ENCODE measurements around the gene RAD17. TPM values are rescaled to one million over a fixed set of nuclear protein-coding genes. Genes with fewer than 3 reads are reported as not detected.
A peak's percentile ranks its signal among the peaks of the same experiment; 100 is the strongest.
"Not testable (repeated sequence)": the region's sequence is repeated elsewhere in the genome, so short reads cannot be mapped to it uniquely, and the experiment has no call there.

Gene RAD17
- total and polyA plus RNA-seq, 5 donors from 2014 or later: 16.5 to 23.3 (median 19.5) TPM

DNA sequence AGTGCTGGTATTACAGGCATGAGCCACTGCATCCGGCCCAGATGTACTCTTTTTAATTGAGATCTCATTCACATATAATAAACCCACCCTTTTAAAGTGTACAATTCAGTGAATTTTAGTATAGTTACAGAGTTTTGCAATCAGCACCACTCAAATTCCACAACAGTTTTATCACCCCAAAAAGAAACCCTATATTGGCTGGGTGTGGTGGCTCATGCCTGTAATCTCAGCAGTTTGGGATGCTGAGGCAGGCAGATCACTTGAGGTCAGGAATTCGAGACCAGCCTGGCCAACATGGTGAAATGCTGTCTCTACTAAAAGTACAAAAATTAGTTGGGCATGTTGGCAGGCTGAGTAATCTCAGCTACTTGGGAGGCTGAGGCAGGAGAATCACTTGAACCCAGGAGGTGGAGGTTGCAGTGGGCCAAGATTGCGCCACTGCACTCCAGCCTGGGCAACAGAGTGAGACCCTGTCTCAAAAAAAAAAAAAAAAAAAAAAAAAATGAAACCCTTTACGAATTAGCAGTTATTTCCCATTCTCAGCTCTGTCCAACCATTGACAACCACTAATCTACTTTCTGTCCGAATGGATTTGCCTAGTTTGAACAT lies 65.8 kb downstream of the RAD17 start:
- not testable (repeated sequence) for H3K9me3 Mint-ChIP-seq; H3K4me3 Mint-ChIP-seq; H3K4me3 ChIP-seq (ENCODE audit: low read depth, low read length)

DNA sequence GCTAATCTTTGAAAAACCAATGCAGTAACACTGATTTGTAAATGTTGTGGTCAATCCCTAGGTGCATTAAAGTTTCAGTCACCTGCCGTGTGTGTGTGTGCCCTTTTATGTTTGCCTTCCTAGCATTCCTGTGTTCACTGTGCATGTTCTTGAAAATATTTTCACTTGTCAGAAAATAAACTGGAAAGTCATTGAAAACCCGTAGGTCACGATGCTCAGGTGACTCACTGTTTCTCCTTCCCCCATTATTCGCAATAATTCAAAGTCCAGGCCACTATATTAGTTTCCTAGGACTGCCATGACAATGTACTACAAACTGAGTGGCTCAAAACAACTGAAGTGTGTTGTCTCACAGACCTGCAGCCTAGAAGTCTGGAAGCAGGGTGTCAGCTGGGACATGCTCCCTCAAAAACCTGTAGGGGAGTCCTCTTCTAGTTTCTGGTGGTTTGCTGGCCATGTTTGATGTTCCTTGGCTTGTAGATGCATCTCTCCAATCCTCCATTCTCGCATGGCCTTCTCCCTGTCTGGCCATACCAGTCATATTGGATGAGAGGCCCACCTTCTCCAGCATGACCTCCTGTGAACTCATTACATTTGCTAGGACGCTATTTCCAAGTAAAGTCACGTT lies 74.6 kb downstream of the RAD17 start:
- no peak overlapping the region for H3K27ac Mint-ChIP-seq
- no peaks in the 10 kb centered on the region for H3K27me3 Mint-ChIP-seq
- Histone ChIP-seq H3K27me3 (ENCODE audit: control insufficient read depth, insufficient read depth, low read length) (no peaks in the 10 kb centered on the region), H3K9me3 (ENCODE audit: control insufficient read depth in 2 of 2, low read length in 2 of 2) (no peaks in the 10 kb centered on the region), H3K36me3 (ENCODE audit: control insufficient read depth, insufficient read depth, low read length) (no peaks in the 10 kb centered on the region), H3K4me1 (ENCODE audit: control insufficient read depth, insufficient read depth, low read length, poor library complexity, severe bottlenecking) (no peaks in the 10 kb centered on the region), H3K27ac (ENCODE audit: insufficient read depth, low read length, poor library complexity, severe bottlenecking) (no peak overlapping the region), H3K4me3 (ENCODE audit: low read depth, low read length) (no peak overlapping the region)
- H3K36me3 Mint-ChIP-seq: no peaks in the 10 kb centered on the region
- ATAC-seq (ENCODE audit: low read depth in 2 of 2) (no peak), DNase-seq (no peak)
- no peaks in the 10 kb centered on the region for H3K9me3 Mint-ChIP-seq
- no peaks in the 10 kb centered on the region for H3K4me1 Mint-ChIP-seq
- no peak overlapping the region for H3K4me3 Mint-ChIP-seq

More for the DNA sequence above, 65.8 kb downstream of the RAD17 start:
- H3K27ac ChIP-seq (ENCODE audit: insufficient read depth, low read length, poor library complexity, severe bottlenecking); ATAC-seq (ENCODE audit: low read depth in 2 of 2); H3K27ac Mint-ChIP-seq; H3K4me1 Mint-ChIP-seq; H3K36me3 Mint-ChIP-seq; H3K27me3 Mint-ChIP-seq; H3K27me3 ChIP-seq (ENCODE audit: control insufficient read depth, insufficient read depth, low read length); DNase-seq; H3K9me3 ChIP-seq (ENCODE audit: control insufficient read depth in 2 of 2, low read length in 2 of 2); H3K36me3 ChIP-seq (ENCODE audit: control insufficient read depth, insufficient read depth, low read length); H3K4me1 ChIP-seq (ENCODE audit: control insufficient read depth, insufficient read depth, low read length, poor library complexity, severe bottlenecking): not testable (repeated sequence)

DNA sequence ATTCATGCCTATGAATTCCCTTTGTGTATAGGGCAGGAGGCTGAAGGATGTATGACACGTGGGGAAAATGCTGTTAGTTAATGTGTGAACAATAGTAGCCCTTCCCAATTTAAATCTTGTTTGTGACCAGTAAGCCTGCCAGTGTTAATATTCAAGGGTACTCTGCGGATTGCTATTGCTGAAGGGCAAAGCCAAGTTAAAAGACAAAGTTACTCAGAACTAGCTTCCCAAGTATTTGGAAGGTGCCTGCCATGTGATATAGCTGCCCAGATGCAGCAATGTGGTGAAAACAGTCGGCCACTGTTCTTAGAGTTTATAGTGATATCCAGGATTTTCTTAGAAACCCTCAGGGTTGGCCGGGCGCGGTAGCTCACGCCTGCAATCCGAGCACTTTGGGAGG lies 79.9 kb downstream of the RAD17 start:
- Histone ChIP-seq H3K4me1 (ENCODE audit: control insufficient read depth, insufficient read depth, low read length, poor library complexity, severe bottlenecking) (no peaks in the 10 kb centered on the region), H3K4me3 (ENCODE audit: low read depth, low read length) (no peak overlapping the region), H3K27ac (ENCODE audit: insufficient read depth, low read length, poor library complexity, severe bottlenecking) (no peak overlapping the region), H3K27me3 (ENCODE audit: control insufficient read depth, insufficient read depth, low read length) (no peaks in the 10 kb centered on the region), H3K9me3 (ENCODE audit: control insufficient read depth in 2 of 2, low read length in 2 of 2) (no peaks in the 10 kb centered on the region), H3K36me3 (ENCODE audit: control insufficient read depth, insufficient read depth, low read length) (no peaks in the 10 kb centered on the region)
- Mint-ChIP-seq H3K27ac (peak overlapping the region in 1 of 3 donors; percentile 29), H3K4me3 (no peak overlapping the region), H3K36me3 (no peaks in the 10 kb centered on the region), H3K4me1 (no peaks in the 10 kb centered on the region), H3K9me3 (peaks cover 0 to 2% (median 0%) of the 10 kb centered on the region in 7 donors), H3K27me3 (peaks cover 4% of the 10 kb centered on the region)
- DNase-seq (no peak), ATAC-seq (ENCODE audit: low read depth in 2 of 2) (no peak)

DNA sequence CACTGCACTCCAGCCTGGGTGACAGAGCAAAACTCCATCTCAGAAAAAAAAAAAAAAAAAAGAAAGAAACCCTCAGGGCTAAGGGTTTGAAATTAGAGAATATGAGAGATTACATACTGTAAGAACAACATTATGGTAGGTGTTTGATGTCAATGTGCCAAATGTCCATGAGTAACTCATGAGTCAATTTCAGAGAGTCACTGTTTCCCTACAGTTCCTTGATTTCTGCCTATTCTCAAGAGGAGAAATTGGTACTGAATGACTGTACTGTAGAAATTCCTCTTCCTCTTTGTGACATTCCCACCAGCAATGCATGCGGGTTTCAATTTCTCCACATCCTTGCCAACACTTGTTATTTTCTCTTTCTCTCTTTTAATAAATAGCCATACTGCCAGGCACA lies 80.5 kb downstream of the RAD17 start:
- Histone ChIP-seq H3K9me3 (ENCODE audit: control insufficient read depth in 2 of 2, low read length in 2 of 2) (no peaks in the 10 kb centered on the region), H3K27me3 (ENCODE audit: control insufficient read depth, insufficient read depth, low read length) (no peaks in the 10 kb centered on the region), H3K4me3 (ENCODE audit: low read depth, low read length) (no peak overlapping the region), H3K27ac (ENCODE audit: insufficient read depth, low read length, poor library complexity, severe bottlenecking) (no peak overlapping the region), H3K36me3 (ENCODE audit: control insufficient read depth, insufficient read depth, low read length) (no peaks in the 10 kb centered on the region), H3K4me1 (ENCODE audit: control insufficient read depth, insufficient read depth, low read length, poor library complexity, severe bottlenecking) (no peaks in the 10 kb centered on the region)
- H3K27ac Mint-ChIP-seq: no peak overlapping the region
- H3K27me3 Mint-ChIP-seq: peaks cover 4% of the 10 kb centered on the region
- no peak overlapping the region for H3K4me3 Mint-ChIP-seq
- no peaks in the 10 kb centered on the region for H3K4me1 Mint-ChIP-seq
- peaks cover 0 to 2% (median 0%) of the 10 kb centered on the region in 7 donors for H3K9me3 Mint-ChIP-seq
- ATAC-seq (ENCODE audit: low read depth in 2 of 2) (no peak), DNase-seq (no peak)
- no peaks in the 10 kb centered on the region for H3K36me3 Mint-ChIP-seq

DNA sequence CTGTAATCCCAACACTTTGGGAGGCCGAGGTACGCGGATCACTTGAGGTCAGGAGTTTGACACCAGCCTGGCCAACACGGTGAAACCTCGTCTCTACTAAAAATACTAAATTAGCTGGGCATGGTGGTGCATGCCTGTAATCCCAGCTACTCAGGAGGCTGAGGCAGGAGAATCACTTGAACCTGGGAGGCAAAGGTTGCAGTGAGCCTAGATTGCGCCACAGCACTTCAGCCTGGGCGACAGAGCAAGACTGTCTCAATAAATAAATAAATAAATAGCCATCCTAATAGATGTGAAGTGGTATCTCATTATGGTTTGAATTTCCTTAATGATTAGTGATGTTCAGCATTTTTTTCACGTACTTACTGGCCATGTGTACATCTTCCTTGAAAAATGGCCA lies 80.9 kb downstream of the RAD17 start:
- H3K27me3 Mint-ChIP-seq; H3K4me3 Mint-ChIP-seq; H3K27ac ChIP-seq (ENCODE audit: insufficient read depth, low read length, poor library complexity, severe bottlenecking); H3K9me3 Mint-ChIP-seq; H3K36me3 Mint-ChIP-seq; H3K4me3 ChIP-seq (ENCODE audit: low read depth, low read length); H3K36me3 ChIP-seq (ENCODE audit: control insufficient read depth, insufficient read depth, low read length); H3K4me1 Mint-ChIP-seq; H3K4me1 ChIP-seq (ENCODE audit: control insufficient read depth, insufficient read depth, low read length, poor library complexity, severe bottlenecking); H3K27ac Mint-ChIP-seq; H3K27me3 ChIP-seq (ENCODE audit: control insufficient read depth, insufficient read depth, low read length); H3K9me3 ChIP-seq (ENCODE audit: control insufficient read depth in 2 of 2, low read length in 2 of 2); ATAC-seq (ENCODE audit: low read depth in 2 of 2); DNase-seq: not testable (repeated sequence)

DNA sequence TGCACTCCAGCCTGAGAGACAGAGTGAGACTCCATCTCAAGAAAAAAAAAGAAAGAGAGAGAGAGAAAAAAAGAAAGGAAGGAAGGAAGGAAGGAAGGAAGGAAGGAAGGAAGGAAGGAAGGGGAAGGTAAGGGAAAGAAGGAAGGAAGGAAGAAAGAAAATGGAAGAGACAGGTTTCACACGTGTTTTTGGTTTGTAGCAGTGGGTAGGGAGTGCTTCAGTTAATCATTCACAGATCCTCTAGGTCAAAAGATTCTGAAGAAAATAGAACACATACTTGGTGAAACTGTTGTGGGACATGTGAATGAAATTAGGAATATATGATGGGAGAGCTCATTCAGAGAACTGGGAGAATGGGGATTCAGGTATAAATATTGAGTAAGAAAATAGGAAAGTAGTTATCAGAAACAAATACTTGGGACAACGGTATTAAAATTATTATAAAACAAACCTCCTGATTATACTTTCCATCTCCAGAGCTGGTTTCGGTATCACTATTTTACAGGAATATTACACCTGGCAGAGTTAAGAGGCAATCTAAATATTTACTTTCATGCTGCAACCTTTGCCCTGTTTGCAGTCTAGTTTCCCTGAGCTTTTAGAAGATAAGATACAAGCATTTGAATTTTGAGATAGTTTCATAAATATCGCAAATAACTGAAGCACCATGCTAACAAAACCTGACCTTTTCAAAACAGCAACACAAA lies 82.5 kb downstream of the RAD17 start:
- H3K9me3 Mint-ChIP-seq: peaks cover 0 to 4% (median 2%) of the 10 kb centered on the region in 7 donors

DNA sequence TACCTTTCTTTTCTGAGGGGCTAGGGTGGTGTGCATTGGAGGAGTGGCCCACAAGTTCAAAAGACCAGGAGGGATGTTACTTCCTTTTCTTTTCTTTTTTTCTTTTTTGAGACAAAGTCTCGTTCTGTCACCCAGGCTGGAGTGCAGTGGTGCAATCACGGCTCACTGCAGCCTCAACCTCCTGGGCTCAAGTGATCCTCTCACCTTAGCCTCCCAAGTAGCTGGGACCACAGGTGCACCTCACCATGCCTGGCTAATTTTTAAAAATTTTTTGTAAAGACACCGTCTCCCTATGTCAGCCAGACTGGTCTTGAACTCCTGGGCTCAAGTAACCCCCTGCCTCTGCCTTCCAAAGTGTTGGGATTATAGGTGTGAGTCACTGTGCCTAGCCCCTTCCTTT lies 83.9 kb downstream of the RAD17 start:
- not testable (repeated sequence) for H3K27me3 Mint-ChIP-seq; H3K4me3 ChIP-seq (ENCODE audit: low read depth, low read length); H3K9me3 ChIP-seq (ENCODE audit: control insufficient read depth in 2 of 2, low read length in 2 of 2); H3K4me3 Mint-ChIP-seq; H3K36me3 Mint-ChIP-seq; H3K9me3 Mint-ChIP-seq; ATAC-seq (ENCODE audit: low read depth in 2 of 2); DNase-seq; H3K4me1 ChIP-seq (ENCODE audit: control insufficient read depth, insufficient read depth, low read length, poor library complexity, severe bottlenecking); H3K4me1 Mint-ChIP-seq; H3K36me3 ChIP-seq (ENCODE audit: control insufficient read depth, insufficient read depth, low read length); H3K27ac Mint-ChIP-seq; H3K27ac ChIP-seq (ENCODE audit: insufficient read depth, low read length, poor library complexity, severe bottlenecking); H3K27me3 ChIP-seq (ENCODE audit: control insufficient read depth, insufficient read depth, low read length)

More for the DNA sequence above, 82.5 kb downstream of the RAD17 start:
- ATAC-seq (ENCODE audit: low read depth in 2 of 2) (no peak), DNase-seq (no peak)
- Mint-ChIP-seq H3K4me1 (no peaks in the 10 kb centered on the region), H3K27ac (no peak overlapping the region), H3K27me3 (peaks cover 9% of the 10 kb centered on the region), H3K36me3 (no peaks in the 10 kb centered on the region), H3K4me3 (no peak overlapping the region)
- Histone ChIP-seq H3K36me3 (ENCODE audit: control insufficient read depth, insufficient read depth, low read length) (no peaks in the 10 kb centered on the region), H3K4me1 (ENCODE audit: control insufficient read depth, insufficient read depth, low read length, poor library complexity, severe bottlenecking) (no peaks in the 10 kb centered on the region), H3K9me3 (ENCODE audit: control insufficient read depth in 2 of 2, low read length in 2 of 2) (no peaks in the 10 kb centered on the region), H3K27me3 (ENCODE audit: control insufficient read depth, insufficient read depth, low read length) (no peaks in the 10 kb centered on the region), H3K27ac (ENCODE audit: insufficient read depth, low read length, poor library complexity, severe bottlenecking) (no peak overlapping the region), H3K4me3 (ENCODE audit: low read depth, low read length) (no peak overlapping the region)

Data from CD4-positive, CD25-positive, alpha-beta regulatory T cell (primary cell).